ENCODE results near the gene TANGO2.

TANGO2 gene

GRCh38 chr22:20087319-20088262 lies 66.7 kb downstream of the TANGO2 start:
- DNase-seq (ENCODE audit: low read depth) = no peak

- DNase-seq (ENCODE audit: low read depth) = no peak
Observed at GRCh38 chr22:20088263-20088648, 67.3 kb downstream of the TANGO2 start.

- DNase-seq (ENCODE audit: low read depth) = no peak
Observed at GRCh38 chr22:20089226-20089976, 68.5 kb downstream of the TANGO2 start.

GRCh38 chr22:20089977-20090729 lies 69.2 kb downstream of the TANGO2 start:
- peak; percentile 19 for DNase-seq (ENCODE audit: low read depth)

GRCh38 chr22:20090730-20091240 lies 69.9 kb downstream of the TANGO2 start:
- DNase-seq (ENCODE audit: low read depth) = no peak

DNA sequence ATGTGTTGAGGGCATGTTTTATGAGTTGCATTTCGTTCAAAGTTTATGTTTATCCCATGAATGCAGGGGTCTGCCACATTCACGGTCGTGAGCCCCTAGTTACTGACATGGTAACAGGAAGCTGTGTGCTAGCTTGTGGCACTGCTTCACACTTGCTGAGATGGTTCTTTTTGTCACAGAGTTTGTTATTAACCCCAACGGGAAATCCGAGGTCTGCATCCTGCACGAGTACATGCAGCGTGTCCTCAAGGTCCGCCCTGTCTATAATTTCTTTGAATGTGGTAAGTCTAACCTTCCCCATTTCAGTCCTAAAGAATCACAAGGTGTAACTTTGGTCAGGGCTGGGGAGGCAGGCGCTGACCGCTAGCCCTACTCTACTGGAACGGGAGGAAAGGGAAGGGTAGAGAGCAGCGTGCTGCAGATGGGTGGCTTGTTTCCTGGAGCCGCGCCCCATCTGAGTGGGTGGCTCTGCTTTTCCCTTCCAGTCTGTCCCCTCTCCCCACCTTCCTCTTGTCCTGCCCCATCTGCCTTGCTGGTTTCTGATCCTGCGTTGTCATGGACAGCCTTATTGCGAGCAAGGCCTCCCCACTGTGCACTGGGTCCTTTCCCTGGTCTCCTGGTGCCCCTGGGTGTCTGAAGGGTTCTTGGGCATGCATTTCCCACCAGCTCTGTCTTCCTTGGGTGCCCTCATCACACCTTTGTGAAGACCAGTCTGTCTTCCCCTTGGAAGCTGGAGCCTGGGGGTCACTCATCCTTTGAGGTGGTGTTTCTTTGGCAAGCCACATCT lies 71.0 kb downstream of the TANGO2 start:
- no peak for DNase-seq (ENCODE audit: low read depth)

DNA sequence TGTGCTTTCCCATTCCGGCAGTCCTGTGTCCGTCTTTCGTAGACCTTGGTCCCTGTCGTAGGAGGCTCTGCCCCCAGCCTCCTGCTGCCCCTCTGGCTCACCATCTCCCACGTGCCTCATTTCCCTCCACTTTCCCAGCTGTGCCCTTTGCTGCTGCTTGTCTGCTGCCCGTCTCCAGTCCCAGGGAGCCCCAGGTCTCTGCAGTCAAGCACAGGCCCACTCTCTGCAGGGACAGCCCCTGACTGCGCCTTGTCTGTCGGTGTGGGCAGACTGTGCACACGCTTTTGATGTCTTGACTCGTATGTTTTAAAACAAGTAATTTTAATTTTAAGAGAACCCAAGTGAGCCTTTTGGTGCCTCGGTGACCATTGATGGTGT lies 71.6 kb downstream of the TANGO2 start:
- DNase-seq (ENCODE audit: low read depth) = no peak

- no peak for DNase-seq (ENCODE audit: low read depth)
Observed at GRCh38 chr22:20093418-20094196, 72.7 kb downstream of the TANGO2 start.

GRCh38 chr22:20094197-20094807 lies 73.4 kb downstream of the TANGO2 start:
- DNase-seq (ENCODE audit: low read depth) = no peak

DNA sequence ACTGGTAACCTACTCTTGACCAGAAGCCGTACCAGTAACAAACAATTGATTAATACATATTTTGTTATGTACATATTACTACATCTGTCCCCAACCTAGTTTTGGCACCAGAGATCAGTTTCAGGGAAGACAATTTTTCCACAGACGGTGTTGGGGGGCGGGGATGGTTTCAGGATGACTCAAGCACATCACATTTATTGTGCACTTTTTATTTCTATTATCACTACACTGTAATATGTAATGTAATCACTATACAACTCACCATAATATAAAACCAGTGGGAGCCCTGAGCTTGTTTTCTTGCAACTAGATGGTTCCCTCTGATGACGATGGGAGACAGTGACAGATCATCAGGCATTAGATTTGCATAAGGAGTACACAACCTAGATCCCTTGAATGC lies 74.6 kb downstream of the TANGO2 start:
- no peak for DNase-seq (ENCODE audit: low read depth)

- no peak for DNase-seq (ENCODE audit: low read depth)
Observed at GRCh38 chr22:20096574-20097420, 75.9 kb downstream of the TANGO2 start.

GRCh38 chr22:20099099-20099711 lies 78.3 kb downstream of the TANGO2 start:
- no peak for DNase-seq (ENCODE audit: low read depth)

DNA sequence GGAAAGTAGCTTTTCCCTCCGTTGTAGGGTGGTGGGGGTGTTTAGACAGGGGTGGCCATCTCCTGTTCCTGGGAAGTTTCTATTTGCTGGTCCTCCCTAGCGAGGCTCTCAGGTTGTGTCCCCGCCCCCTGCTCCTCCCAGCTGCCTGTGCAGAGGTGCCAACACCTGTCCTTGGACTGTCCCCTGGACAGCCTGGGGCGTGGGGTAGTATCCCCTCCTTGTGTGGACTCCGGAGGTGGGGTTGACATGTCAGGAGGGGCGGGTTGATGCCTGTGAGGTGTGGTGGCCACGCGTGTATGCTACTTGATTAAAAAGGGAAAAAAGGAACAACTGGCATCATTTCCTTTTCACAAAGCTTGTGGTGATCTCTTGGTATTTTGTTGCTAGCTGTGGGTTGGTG lies 80.7 kb downstream of the TANGO2 start:
- DNase-seq (ENCODE audit: low read depth) = no peak

GRCh38 chr22:20102203-20102780 lies 81.4 kb downstream of the TANGO2 start:
- no peak for DNase-seq (ENCODE audit: low read depth)

GRCh38 chr22:20105456-20106204 lies 84.7 kb downstream of the TANGO2 start:
- no peak for DNase-seq (ENCODE audit: low read depth)

- DNase-seq (ENCODE audit: low read depth) = no peak
Observed at GRCh38 chr22:20106205-20106848, 85.4 kb downstream of the TANGO2 start.

- no peak for DNase-seq (ENCODE audit: low read depth)
Observed at GRCh38 chr22:20106849-20107237, 85.9 kb downstream of the TANGO2 start.

All from non-pigmented ciliary epithelial cell (primary cell).